Adrenal gland (tissue), 12 donors: ENCODE measurements around the gene SLC6A13. TPM values are rescaled to one million over a fixed set of nuclear protein-coding genes. Genes with fewer than 3 reads are reported as not detected.

Experiments used
- DNase-seq, 7 donors: peaks; one replicate each; pipeline ENCODE4 v3.0.0-alpha.2; 2019 to 2020
- H3K27ac ChIP-seq, 5 donors: fragments of 200-600 bp; sonication (generic) in 4 of 5; 1 replicate in 3 of 5; 2 replicates in 2 of 5; pipeline versions ENCODE4 v1.5.1 to v1.8.0; 2016 to 2020; ENCODE audit warnings: mild to moderate bottlenecking in 1 of 5
- H3K27me3 ChIP-seq: fragments of 200-600 bp; 2 replicates; pipeline ENCODE4 v1.8.0; 2021
- H3K36me3 ChIP-seq, 2 donors: fragments of 200-600 bp; replicated peaks in 1 of 2; 1 replicate in 1 of 2; 2 replicates in 1 of 2; pipeline versions ENCODE4 v1.5.1 to v1.8.0; 2018 to 2022
- H3K4me1 ChIP-seq, 2 donors: fragments of 200-600 bp; replicated peaks in 1 of 2; 1 replicate in 1 of 2; 2 replicates in 1 of 2; pipeline versions ENCODE4 v1.5.1 to v1.8.0; 2018 to 2021
- H3K4me3 ChIP-seq, 4 donors: fragments of 200-600 bp; sonication (generic) in 3 of 4; one replicate each; pipeline ENCODE4 v1.5.1; 2016 to 2018
- H3K9me3 ChIP-seq, 3 donors: fragments of 200-600 bp; sonication (generic) in 1 of 3; replicated peaks in 1 of 3; 1 replicate in 2 of 3; 2 replicates in 1 of 3; pipeline versions ENCODE4 v1.5.1 to v1.8.0; 2016 to 2021
- CTCF ChIP-seq, 6 experiments: fragments of 450-650 bp in 4 of 6; fragments of 200-600 bp in 2 of 6; sonication (generic) in 1 of 6; IDR thresholded peaks; 1 replicate in 5 of 6; 2 replicates in 1 of 6; pipeline versions ENCODE4 v1.5.1 to v1.8.0; 2016 to 2021; ENCODE audit warnings: antibody characterized with exemption in 6 of 6, mild to moderate bottlenecking in 2 of 6, moderate library complexity in 1 of 6
- POLR2A ChIP-seq, 2 donors: fragments of 450-650 bp; IDR thresholded peaks; one replicate each; pipeline ENCODE4 v1.6.1; 2017; ENCODE audit warnings: antibody characterized with exemption in 2 of 2, mild to moderate bottlenecking in 2 of 2, moderate library complexity in 1 of 2
- WGBS, 4 donors: extraction: QIAGEN DNeasy Blood & Tissue Kit in 2 of 4; methylation state at CpG; one replicate each; pipeline versions ENCODE4 v1.1.5 to v1.1.7; 2013 to 2017; 5-methylcytosine and 5-hydroxymethylcytosine counted together
- intact Hi-C, 2 donors: fragments of 100-400 bp; cut with DNase I; formaldehyde crosslinking; loops; one replicate each; pipeline versions ENCODE4 v1.14.1 to v1.15.0; 2022 to 2023
- polyA plus RNA-seq, 3 donors: library from polyadenylated mRNA; stranded (reverse); fragments of 200-250 nt in 2 of 3; fragments of 350-450 nt in 1 of 3; fragmentation: Illumina TruSeq in 1 of 3; extraction: RNeasy Lipid Tissue Mini Kit (QIAGEN cat#74804) in 1 of 3; gene quantifications; one replicate each; pipeline ENCODE4 v1.2.3, GENCODE V29; 2013 to 2014
- total RNA-seq, 9 donors: library from RNA; depleted of rRNA in 4 of 9; stranded (reverse); fragments of >200 nt in 4 of 9; fragments of 120-200 nt in 1 of 9; fragmentation: NEBNext Ultra II Directional in 1 of 9; extraction: Animal tissue kit (Norgen Biotek cat#: 25700) in 1 of 9; gene quantifications; one replicate each; pipeline versions ENCODE4 v1.1.0 to v1.2.4, GENCODE V29; 2013 to 2023
- donor health status: healthy with polysubstance abuse.
- donor health status: Bipolar disorder and iron deficiency.
- donor health status: DM: yes; HTN: yes; CAD: no.
- donor health status: DM: no; HTN: no; CAD: no.
- donor health status: DM: no; HTN: no; CAD: no.
- donor health status: DM: yes; HTN: yes; CAD: no.

SLC6A13 gene
- total and polyA plus RNA-seq, 12 donors = 0.22 to 1.0 (median 0.64) TPM; not detected in 6

GRCh38 chr12:224330-224729 lies 38.3 kb downstream of the SLC6A13 start:
- no peak overlapping the region for H3K4me3 ChIP-seq
- no peaks in the 10 kb centered on the region for H3K9me3 ChIP-seq
- no peak for DNase-seq
- no peak overlapping the region for H3K27ac ChIP-seq
- no peaks in the 10 kb centered on the region for H3K36me3 ChIP-seq
- TF ChIP-seq POLR2A (IDR thresholded peaks at IDR 0.05) (no peak), CTCF (IDR thresholded peaks at IDR 0.05) (no peak)
- H3K4me1 ChIP-seq = no peaks in the 10 kb centered on the region
- WGBS, 4 donors = 84 to 92% (median 88%) methylated on average over 5 to 9 of the region's 9 CpGs
- no peaks in the 10 kb centered on the region for H3K27me3 ChIP-seq
- intact Hi-C loops = no loop called here

DNA sequence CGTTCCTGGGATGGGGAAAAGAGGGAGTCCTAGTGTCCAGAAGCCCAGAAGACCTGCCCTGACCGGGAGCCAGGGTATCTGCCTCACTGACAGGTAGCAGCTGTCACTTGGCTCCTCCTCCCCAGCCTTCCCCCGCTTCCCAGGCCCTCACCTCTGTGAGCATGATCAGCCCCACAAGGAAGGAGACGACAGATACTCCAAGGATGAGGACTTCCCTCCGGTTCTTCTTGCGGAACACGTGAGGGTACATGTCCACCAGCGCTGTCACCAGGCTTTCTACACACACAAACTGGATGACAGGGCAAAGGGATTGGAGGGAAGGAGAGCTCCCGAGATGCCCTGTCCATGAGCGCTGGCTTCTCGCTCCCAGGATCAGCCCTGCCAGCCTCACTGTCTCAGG lies 38.8 kb downstream of the SLC6A13 start:
- WGBS, 4 donors = 72 to 84% (median 82%) methylated on average over 7 to 11 of the region's 11 CpGs

GRCh38 chr12:221736-222135 lies 40.9 kb downstream of the SLC6A13 start:
- H3K27ac ChIP-seq = no peak overlapping the region
- no peaks in the 10 kb centered on the region for H3K4me1 ChIP-seq
- H3K9me3 ChIP-seq = no peaks in the 10 kb centered on the region
- H3K27me3 ChIP-seq = no peaks in the 10 kb centered on the region
- intact Hi-C loops = no loop called here
- 80 to 100% (median 87%) methylated on average over 1 to 6 of the region's 6 CpGs for WGBS, 4 donors
- TF ChIP-seq POLR2A (IDR thresholded peaks at IDR 0.05) (no peak), CTCF (IDR thresholded peaks at IDR 0.05) (no peak)
- DNase-seq = no peak
- H3K4me3 ChIP-seq = no peak overlapping the region
- H3K36me3 ChIP-seq = no peaks in the 10 kb centered on the region

More for the DNA sequence above, 38.8 kb downstream of the SLC6A13 start:
- no peaks in the 10 kb centered on the region for H3K9me3 ChIP-seq
- H3K36me3 ChIP-seq = no peaks in the 10 kb centered on the region
- no peak for TF ChIP-seq POLR2A (IDR thresholded peaks at IDR 0.05)
- TF ChIP-seq CTCF (IDR thresholded peaks at IDR 0.05) = no peak
- H3K4me1 ChIP-seq = no peaks in the 10 kb centered on the region
- intact Hi-C loops = no loop called here
- no peak overlapping the region for H3K4me3 ChIP-seq
- no peak for DNase-seq
- no peaks in the 10 kb centered on the region for H3K27me3 ChIP-seq
- H3K27ac ChIP-seq = no peak overlapping the region

GRCh38 chr12:220946-221550 lies 41.6 kb downstream of the SLC6A13 start:
- TF ChIP-seq POLR2A (IDR thresholded peaks at IDR 0.05) (no peak), CTCF (IDR thresholded peaks at IDR 0.05) (no peak)
- Histone ChIP-seq H3K27ac (no peak overlapping the region), H3K4me1 (no peaks in the 10 kb centered on the region), H3K36me3 (no peaks in the 10 kb centered on the region), H3K9me3 (no peaks in the 10 kb centered on the region), H3K4me3 (no peak overlapping the region), H3K27me3 (no peaks in the 10 kb centered on the region)
- no peak for DNase-seq
- intact Hi-C loops = no loop called here
- 84 to 93% (median 90%) methylated on average over 17 to 19 of the region's 19 CpGs for whole genome bisulfite sequencing, 4 donors
